A172 (cell line): ENCODE results near the gene CHODL. TPM values are rescaled to one million over a fixed set of nuclear protein-coding genes. Genes with fewer than 3 reads are reported as not detected.

Source experiments
- DNase-seq: peaks from one replicate; pipeline ENCODE4 v3.0.0-alpha.2; 2015; ENCODE audit warnings: low spot score
- total RNA-seq: library from RNA; depleted of rRNA; stranded (reverse); fragments of >200 nt; shearing (Covaris generic); gene quantifications from 2 replicates; pipeline ENCODE4 v1.2.3, GENCODE V29; 2014; rRNA removed

CHODL gene
- total RNA-seq, 1 experiment from 2014 or later = not detected

DNA sequence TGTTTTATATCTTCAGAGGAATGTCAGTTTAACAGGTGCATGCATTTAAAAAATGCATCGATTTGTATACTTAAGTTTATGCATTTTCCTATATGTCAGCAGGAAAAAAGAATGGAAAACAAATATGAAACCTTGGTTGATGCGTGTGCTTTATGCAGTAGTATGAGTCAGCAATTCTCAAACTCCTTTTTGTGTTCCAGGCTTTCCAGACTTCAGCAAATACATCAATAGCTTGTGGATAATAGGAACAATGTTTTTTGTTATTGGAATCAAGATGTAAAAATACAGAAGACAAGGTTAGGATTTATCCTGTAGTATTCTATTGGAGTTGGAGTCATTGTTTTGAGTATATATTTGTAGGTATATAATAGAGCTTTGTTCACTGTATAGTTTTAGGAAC lies 45.2 kb downstream of the CHODL start:
- no peak for DNase-seq

DNA sequence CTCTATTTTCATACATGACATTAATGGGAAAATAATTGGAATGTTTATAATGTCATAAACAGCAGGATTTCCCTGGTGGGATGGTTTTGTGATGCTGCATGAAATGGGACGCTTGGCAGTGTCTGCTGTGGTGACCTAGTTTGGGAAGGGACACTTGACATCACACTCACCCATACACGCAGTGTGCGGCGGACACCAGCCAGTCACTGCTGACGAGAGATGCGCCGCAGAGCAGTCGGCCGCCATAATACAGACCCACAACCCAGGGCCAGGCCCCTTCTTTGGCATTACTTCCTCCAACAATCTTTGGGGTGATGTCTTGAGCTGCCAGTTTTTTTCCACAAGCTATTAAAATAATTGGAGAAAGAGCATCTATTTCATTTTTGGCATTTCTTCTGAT lies 49.5 kb downstream of the CHODL start:
- DNase-seq = no peak

DNA sequence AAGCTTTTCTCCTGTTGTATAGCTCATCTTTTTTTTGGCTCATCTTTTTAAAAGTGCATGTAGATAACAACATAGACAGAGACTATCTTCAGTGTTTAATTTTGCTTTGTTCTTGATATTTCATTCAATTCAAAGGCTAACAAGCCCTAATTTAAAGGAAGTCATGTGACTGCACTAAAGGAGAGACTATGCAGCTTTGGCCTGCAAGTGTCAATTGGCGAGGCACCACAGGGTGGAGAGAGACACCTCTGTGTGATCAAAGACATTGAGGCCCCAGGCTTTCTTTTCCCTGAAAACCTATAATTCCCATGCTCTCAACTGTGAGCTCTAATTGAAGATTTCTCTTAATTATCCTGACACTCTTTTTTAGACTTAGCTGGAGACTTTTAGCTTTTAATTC lies 53.6 kb downstream of the CHODL start:
- no peak for DNase-seq

Other genes starting within 250 kb of the CHODL start
- gene TMPRSS15, start 159.0 kb downstream of the CHODL start, total RNA-seq = 0.02 and 0.12 TPM in 2 replicates